Naive B cell (primary cell): Measurements from ENCODE around the gene AP2S1. TPM values are rescaled to one million over a fixed set of nuclear protein-coding genes. Genes with fewer than 3 reads are reported as not detected.
A peak's percentile ranks its signal among the peaks of the same experiment; 100 is the strongest.
"Not testable (repeated sequence)": the region's sequence is repeated elsewhere in the genome, so short reads cannot be mapped to it uniquely, and the experiment has no call there.

Source experiments
- ATAC-seq, 2 donors: fragments of 150-1000 bp; cut with Tn5 transposase; 2 replicates each; pipeline ENCODE4 v1.10.0; 2021; ENCODE audit warnings: low read depth in 2 of 2, mild to moderate bottlenecking in 2 of 2, moderate library complexity in 2 of 2
- DNase-seq: peaks from one replicate; pipeline ENCODE4 v3.0.0; 2022
- H3K27ac Mint-ChIP-seq, 6 donors: one replicate each; pipeline ENCODE4 v1.8.0; 2020 to 2022; ENCODE audit warnings: mild to moderate bottlenecking in 6 of 6, mixed read lengths in 6 of 6, moderate library complexity in 5 of 6, inconsistent platforms in 2 of 6
- H3K27me3 Mint-ChIP-seq, 3 donors: one replicate each; pipeline ENCODE4 v1.8.0; 2021 to 2022; ENCODE audit warnings: mixed read lengths in 3 of 3, mild to moderate bottlenecking in 1 of 3
- H3K36me3 Mint-ChIP-seq, 2 donors: one replicate each; pipeline ENCODE4 v1.8.0; 2020 to 2022; ENCODE audit warnings: mixed read lengths in 2 of 2, inconsistent platforms in 1 of 2, mild to moderate bottlenecking in 1 of 2
- H3K4me1 Mint-ChIP-seq, 3 donors: one replicate each; pipeline ENCODE4 v1.8.0; 2020 to 2022; ENCODE audit warnings: mixed read lengths in 3 of 3, inconsistent platforms in 1 of 3, mild to moderate bottlenecking in 1 of 3, moderate library complexity in 1 of 3
- H3K4me3 Mint-ChIP-seq, 8 donors: one replicate each; pipeline ENCODE4 v1.8.0; 2020 to 2022; ENCODE audit warnings: mild to moderate bottlenecking in 8 of 8, mixed read lengths in 8 of 8, moderate library complexity in 8 of 8, inconsistent platforms in 2 of 8
- H3K9me3 Mint-ChIP-seq, 7 donors: one replicate each; pipeline ENCODE4 v1.8.0; 2020 to 2022; ENCODE audit warnings: mixed read lengths in 7 of 7, mild to moderate bottlenecking in 5 of 7, inconsistent platforms in 2 of 7, moderate library complexity in 1 of 7
- polyA plus RNA-seq, 6 donors: library from polyadenylated mRNA; unstranded; fragments of 300-500 nt; fragmentation: Illumina TruSeq; gene quantifications; one replicate each; pipeline ENCODE4 v1.2.3, GENCODE V29; 2021; ENCODE audit warnings: low read depth in 6 of 6

AP2S1 gene
- polyA plus RNA-seq, 6 donors from 2014 or later = 54.8 to 67.6 (median 56.7) TPM

GRCh38 chr19:46823049-46823448 is 27.6 kb downstream of the AP2S1 start:
- Mint-ChIP-seq H3K4me1 (peaks cover 39 to 56% (median 49%) of the 10 kb centered on the region in 3 donors), H3K36me3 (no peaks in the 10 kb centered on the region), H3K4me3 (peak overlapping the region in 5 of 8 donors; percentile 16 to 70 (median 56)), H3K9me3 (peaks cover 0 to 5% (median 2%) of the 10 kb centered on the region in 7 donors), H3K27ac (peak overlapping the region in 4 of 6 donors; percentile 62 to 91 (median 78)), H3K27me3 (no peaks in the 10 kb centered on the region)
- DNase-seq = no peak
- no peak for ATAC-seq

DNA sequence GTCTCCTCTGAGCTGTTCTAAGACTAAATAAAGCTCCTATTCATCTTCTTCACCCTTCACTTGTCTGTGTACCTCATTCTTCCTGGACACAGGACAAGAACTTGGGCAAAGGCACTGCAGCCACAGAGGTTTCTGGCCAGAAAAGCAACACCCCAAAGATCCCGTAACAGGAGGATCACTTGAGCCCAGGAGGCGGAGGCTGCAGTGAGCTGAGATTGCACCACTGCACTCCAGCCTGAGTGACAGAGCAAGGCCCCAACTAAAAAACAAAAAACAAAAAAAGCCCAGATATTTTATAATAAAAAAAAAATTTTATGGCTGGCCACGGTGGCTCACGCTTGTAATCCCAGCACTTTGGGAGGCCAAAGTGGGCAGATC is 28.2 kb downstream of the AP2S1 start:
- H3K9me3 Mint-ChIP-seq, H3K36me3 Mint-ChIP-seq, ATAC-seq, DNase-seq, H3K27me3 Mint-ChIP-seq: not testable (repeated sequence)
- Mint-ChIP-seq H3K27ac (peak overlapping the region; percentile 88 to 97 (median 94)), H3K4me3 (peak overlapping the region; percentile 65 to 87 (median 72)), H3K4me1 (peaks cover 39 to 56% (median 49%) of the 10 kb centered on the region in 3 donors)

DNA sequence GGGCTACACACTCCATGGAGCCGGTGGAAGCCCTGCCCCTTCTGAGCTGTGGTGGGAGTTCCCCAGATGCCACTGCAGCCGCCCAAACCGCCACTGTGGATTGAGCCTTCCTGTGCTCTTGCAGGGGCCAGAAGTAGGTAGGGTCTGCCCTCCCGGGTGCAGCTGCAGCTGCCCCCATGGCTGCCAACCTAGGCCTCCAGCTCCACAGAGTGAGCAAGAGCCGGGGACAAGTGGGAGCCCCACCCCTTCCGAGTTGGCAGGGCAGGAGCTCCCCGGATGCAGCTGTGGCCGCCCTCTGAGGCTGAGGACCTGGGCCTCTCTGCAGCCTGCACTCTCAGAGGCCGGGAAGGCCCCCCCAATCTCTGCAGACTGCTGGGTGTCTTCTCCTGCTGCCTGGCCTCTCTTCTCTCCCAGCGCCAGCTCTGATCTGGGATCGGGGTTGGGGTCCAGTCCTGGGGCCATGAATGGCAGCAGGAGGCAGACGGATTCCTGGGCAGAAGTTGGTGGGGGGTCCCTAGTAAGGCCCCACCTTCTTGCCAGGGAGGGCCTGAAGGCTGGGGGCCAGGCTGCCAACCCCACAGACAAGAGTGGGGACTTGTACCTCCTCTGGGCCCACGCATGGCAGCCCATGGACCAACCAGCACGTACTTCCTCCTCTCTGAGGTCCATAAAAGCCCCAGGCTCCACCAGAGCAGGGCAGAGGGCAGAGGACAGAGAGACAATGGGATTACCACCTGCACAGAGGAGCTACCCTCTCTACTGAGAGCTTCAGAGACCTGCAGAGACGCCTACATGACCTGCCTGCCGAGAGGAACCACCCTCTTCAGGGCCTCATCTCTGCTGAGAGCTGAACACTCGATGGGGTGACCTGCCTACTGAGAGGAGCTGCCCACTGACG is 28.9 kb downstream of the AP2S1 start:
- peak; percentile 67 for DNase-seq
- Mint-ChIP-seq H3K36me3 (no peaks in the 10 kb centered on the region), H3K27ac (peak overlapping the region; percentile 88 to 97 (median 96)), H3K9me3 (peaks cover 0 to 5% (median 2%) of the 10 kb centered on the region in 7 donors), H3K4me1 (peaks cover 42 to 56% (median 47%) of the 10 kb centered on the region in 3 donors), H3K27me3 (no peaks in the 10 kb centered on the region), H3K4me3 (peak overlapping the region; percentile 65 to 87 (median 72))
- ATAC-seq = peak; percentile 62 to 68

DNA sequence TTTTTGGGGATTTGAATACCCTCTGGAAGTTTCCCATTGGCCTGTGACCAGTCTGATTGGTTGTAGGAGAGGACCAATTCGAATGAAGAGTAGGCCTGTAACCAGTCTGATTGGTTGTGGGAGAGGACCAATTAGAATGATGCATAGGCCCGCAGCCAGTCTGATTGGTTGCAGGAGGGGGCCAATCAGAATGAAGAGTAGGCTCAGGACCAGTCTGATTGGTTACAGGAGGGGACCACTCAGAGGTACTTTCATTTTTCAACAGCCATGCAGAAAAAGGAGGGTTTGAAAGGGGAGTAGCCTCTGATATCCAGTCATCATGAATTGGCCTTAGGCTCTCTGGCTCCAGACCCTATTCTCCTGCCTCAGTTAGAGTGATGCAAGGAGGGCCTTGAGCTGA is 31.8 kb downstream of the AP2S1 start:
- H3K27ac Mint-ChIP-seq = peak overlapping the region in 4 of 6 donors; percentile 34 to 96 (median 52)
- H3K27me3 Mint-ChIP-seq = no peaks in the 10 kb centered on the region
- peaks cover 25 to 34% (median 28%) of the 10 kb centered on the region in 3 donors for H3K4me1 Mint-ChIP-seq
- DNase-seq (no peak), ATAC-seq (no peak)
- peak overlapping the region in 5 of 8 donors; percentile 10 to 41 (median 25) for H3K4me3 Mint-ChIP-seq
- H3K9me3 Mint-ChIP-seq = no peaks in the 10 kb centered on the region
- H3K36me3 Mint-ChIP-seq = no peaks in the 10 kb centered on the region

DNA sequence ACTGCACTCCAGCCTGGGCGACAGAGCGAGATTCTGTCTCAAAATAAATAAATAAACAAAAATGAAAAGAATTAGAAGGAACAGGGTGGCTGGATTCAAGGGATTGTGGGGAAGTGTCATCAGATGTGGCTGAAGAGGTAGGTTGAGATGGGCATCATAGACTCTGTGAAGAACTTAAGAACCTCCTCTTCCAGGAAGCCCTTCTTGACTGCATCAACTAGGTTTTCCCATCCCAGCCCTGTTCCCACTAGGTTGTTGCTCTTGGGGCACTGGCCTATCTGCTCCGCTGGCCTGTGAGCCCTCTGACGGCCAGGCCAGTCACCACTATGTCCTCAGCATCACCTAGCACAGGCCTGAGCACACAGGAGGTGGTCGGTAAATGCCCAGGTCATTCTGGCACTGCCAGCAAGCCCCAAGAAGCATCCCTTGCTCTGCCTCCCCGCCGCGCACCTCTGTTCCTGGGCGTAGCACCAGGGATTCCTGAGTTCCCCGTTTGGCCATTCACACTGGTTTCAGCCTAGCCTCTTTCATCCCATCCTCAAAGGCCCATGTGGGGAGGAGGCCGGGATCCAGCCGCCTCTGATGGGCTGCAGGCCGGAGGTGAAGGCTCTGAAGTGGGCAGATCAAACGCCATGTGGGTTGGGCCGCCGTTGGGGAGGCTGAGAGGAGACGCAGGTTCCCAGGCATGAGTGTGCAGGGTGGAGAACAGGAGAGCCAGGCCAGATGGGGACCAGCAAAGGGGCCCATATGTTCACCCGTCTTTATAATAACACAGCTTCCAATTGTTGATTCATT is 34.6 kb downstream of the AP2S1 start:
- no peak for DNase-seq
- no peak overlapping the region for H3K27ac Mint-ChIP-seq

GRCh38 chr19:46813839-46814358 is 36.7 kb downstream of the AP2S1 start:
- no peak for ATAC-seq
- Mint-ChIP-seq H3K9me3 (no peaks in the 10 kb centered on the region), H3K36me3 (no peaks in the 10 kb centered on the region), H3K27me3 (no peaks in the 10 kb centered on the region), H3K4me3 (no peak overlapping the region), H3K27ac (no peak overlapping the region), H3K4me1 (peaks cover 0 to 7% (median 2%) of the 10 kb centered on the region in 3 donors)
- DNase-seq = no peak

More for the DNA sequence above, 34.6 kb downstream of the AP2S1 start:
- Mint-ChIP-seq H3K36me3 (no peaks in the 10 kb centered on the region), H3K9me3 (no peaks in the 10 kb centered on the region), H3K4me1 (peaks cover 15 to 20% (median 17%) of the 10 kb centered on the region in 3 donors), H3K4me3 (no peak overlapping the region), H3K27me3 (no peaks in the 10 kb centered on the region)
- ATAC-seq = no peak

GRCh38 chr19:46812977-46813838 is 37.4 kb downstream of the AP2S1 start:
- H3K27ac Mint-ChIP-seq = peak overlapping the region in 1 of 6 donors; percentile 44
- ATAC-seq (no peak), DNase-seq (no peak)
- H3K4me1 Mint-ChIP-seq = peaks cover 0 to 7% (median 2%) of the 10 kb centered on the region in 3 donors
- no peaks in the 10 kb centered on the region for H3K27me3 Mint-ChIP-seq
- H3K36me3 Mint-ChIP-seq = no peaks in the 10 kb centered on the region
- H3K4me3 Mint-ChIP-seq = no peak overlapping the region
- no peaks in the 10 kb centered on the region for H3K9me3 Mint-ChIP-seq

DNA sequence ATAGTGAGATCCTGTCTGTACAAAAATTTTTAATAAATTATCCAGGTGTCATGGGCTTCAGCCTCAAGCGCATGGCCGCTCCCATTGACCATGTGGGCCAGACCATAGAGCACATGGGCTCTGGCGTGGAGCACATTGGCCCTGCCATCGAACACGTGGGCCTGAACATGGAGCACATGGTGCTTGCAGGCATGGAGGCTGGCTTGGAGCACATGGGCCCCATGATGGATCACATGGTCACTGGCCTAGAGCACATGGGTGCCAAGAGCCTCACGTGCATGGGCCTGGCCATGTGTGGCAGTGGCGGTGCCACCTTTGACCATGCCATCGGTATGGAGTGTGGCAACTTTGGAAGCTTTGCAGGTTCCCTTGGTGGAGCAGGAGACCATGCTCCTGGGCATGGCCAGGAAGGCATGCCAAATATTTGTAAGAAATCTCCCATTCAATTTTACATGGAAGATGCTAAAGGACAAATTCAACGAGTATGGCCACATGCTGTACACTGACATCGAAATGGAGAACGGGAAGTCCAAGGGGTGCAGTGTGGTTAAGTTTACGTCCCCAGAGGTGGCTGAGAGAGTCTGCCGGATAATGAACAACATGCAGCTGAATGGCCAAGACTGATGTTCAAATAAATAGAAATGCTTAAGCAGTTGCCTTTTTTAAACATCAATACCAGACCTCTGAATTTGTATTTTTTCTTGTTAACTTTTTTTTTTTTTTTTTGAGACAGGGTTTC is 40.9 kb downstream of the AP2S1 start:
- Mint-ChIP-seq H3K9me3 (no peaks in the 10 kb centered on the region), H3K4me1 (peaks cover 0 to 7% (median 2%) of the 10 kb centered on the region in 3 donors), H3K27ac (peak overlapping the region in 3 of 6 donors; percentile 70 to 84 (median 72)), H3K4me3 (peak overlapping the region in 2 of 8 donors; percentile 22 to 57), H3K36me3 (no peaks in the 10 kb centered on the region), H3K27me3 (no peaks in the 10 kb centered on the region)
- ATAC-seq = peak in 1 of 2 donors; percentile 54
- no peak for DNase-seq

- Mint-ChIP-seq H3K9me3 (no peaks in the 10 kb centered on the region), H3K36me3 (no peaks in the 10 kb centered on the region), H3K27ac (peak overlapping the region in 1 of 6 donors; percentile 77), H3K4me1 (peaks cover 0 to 3% (median 2%) of the 10 kb centered on the region in 3 donors), H3K27me3 (no peaks in the 10 kb centered on the region), H3K4me3 (peak overlapping the region in 1 of 8 donors; percentile 47)
- DNase-seq (no peak), ATAC-seq (no peak)
Observed at GRCh38 chr19:46806656-46807055, 44.0 kb downstream of the AP2S1 start.

DNA sequence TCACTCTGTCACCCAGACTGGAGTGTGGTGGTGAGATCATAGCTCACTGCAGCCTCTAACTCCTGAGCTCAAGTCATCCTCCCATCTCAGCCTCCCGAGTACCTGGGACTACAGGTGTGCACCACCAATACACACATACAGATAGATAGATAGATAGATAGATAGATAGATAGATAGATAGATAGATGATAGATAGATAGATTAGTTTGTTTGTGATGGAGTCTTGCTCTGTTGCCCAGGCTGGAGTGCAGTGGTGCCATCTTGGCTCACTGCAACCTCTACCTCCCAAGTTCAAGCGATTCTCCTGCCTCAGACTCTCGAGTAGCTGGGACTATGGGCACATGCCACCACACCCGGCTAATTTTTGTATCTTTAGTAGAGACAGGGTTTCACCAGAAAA is 46.2 kb downstream of the AP2S1 start:
- H3K27me3 Mint-ChIP-seq, ATAC-seq, H3K4me3 Mint-ChIP-seq, DNase-seq, H3K4me1 Mint-ChIP-seq, H3K36me3 Mint-ChIP-seq, H3K9me3 Mint-ChIP-seq: not testable (repeated sequence)
- peak overlapping the region in 1 of 6 donors; percentile 83 for H3K27ac Mint-ChIP-seq

DNA sequence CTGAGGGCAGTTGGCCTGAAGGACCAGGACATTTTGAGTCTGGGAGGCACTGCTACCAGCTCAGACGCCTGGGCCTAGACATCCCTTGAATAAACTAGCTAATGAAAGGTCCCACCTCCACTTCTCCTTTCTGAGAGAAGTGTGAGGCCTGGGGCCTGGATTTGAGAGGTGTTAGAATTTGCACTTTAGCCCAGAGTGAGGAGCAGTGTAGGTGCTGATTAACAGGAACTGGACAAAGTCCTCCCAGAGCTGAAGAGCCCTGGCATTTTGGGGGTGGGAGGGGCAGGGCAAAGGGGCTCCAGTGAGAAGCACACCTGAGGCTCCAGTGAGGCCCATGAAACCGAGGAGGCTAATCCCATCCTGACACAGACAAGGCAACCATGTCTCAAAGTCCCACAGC is 47.1 kb downstream of the AP2S1 start:
- H3K27ac Mint-ChIP-seq = peak overlapping the region in 1 of 6 donors; percentile 69
- no peak for DNase-seq

GRCh38 chr19:46802152-46802551 is 48.5 kb downstream of the AP2S1 start:
- Mint-ChIP-seq H3K9me3 (no peaks in the 10 kb centered on the region), H3K4me3 (peak overlapping the region in 1 of 8 donors; percentile 10), H3K36me3 (no peaks in the 10 kb centered on the region), H3K27ac (peak overlapping the region in 1 of 6 donors; percentile 86), H3K27me3 (peaks cover 0 to 4% (median 0%) of the 10 kb centered on the region in 3 donors), H3K4me1 (peaks cover 0 to 3% (median 0%) of the 10 kb centered on the region in 3 donors)
- no peak for DNase-seq
- no peak for ATAC-seq

More for the DNA sequence above, 47.1 kb downstream of the AP2S1 start:
- Mint-ChIP-seq H3K4me1 (peaks cover 0 to 3% (median 0%) of the 10 kb centered on the region in 3 donors), H3K36me3 (no peaks in the 10 kb centered on the region), H3K27me3 (peaks cover 0 to under 1% (median 0%) of the 10 kb centered on the region in 3 donors), H3K9me3 (no peaks in the 10 kb centered on the region), H3K4me3 (no peak overlapping the region)
- no peak for ATAC-seq
